Loucy (cell line): ENCODE measurements around the gene TOB1.

Experiments used
- H2AFZ ChIP-seq: fragments of 200-600 bp; sonication (generic); 2 replicates; pipeline ENCODE4 v1.6.0; 2016; ENCODE audit warnings: antibody characterized with exemption, mild to moderate bottlenecking, low read length, moderate library complexity
- H3F3A ChIP-seq: fragments of 200-600 bp; 2 replicates; pipeline ENCODE4 v1.6.0; 2016; ENCODE audit warnings: antibody characterized with exemption, low read depth, mild to moderate bottlenecking
- H3K27me3 ChIP-seq: fragments of 200-600 bp; sonication (generic); 2 replicates; pipeline ENCODE4 v1.6.1; 2014; ENCODE audit warnings: low read length, mild to moderate bottlenecking; ENCODE audit not compliant: insufficient read depth, poor library complexity, severe bottlenecking
- H3K36me3 ChIP-seq: fragments of 200-600 bp; sonication (generic); 2 replicates; pipeline ENCODE4 v1.6.1; 2016; ENCODE audit warnings: low read length; ENCODE audit not compliant: insufficient read depth
- H3K4me1 ChIP-seq: fragments of 200-600 bp; sonication (generic); 2 replicates; pipeline ENCODE4 v1.5.1; 2014; ENCODE audit warnings: low read length, mild to moderate bottlenecking; ENCODE audit not compliant: insufficient read depth, poor library complexity, severe bottlenecking
- H3K4me2 ChIP-seq: fragments of 200-600 bp; sonication (generic); 2 replicates; pipeline ENCODE4 v1.6.0; 2014; ENCODE audit warnings: antibody characterized with exemption, low read length, low read depth, mild to moderate bottlenecking; ENCODE audit not compliant: poor library complexity, severe bottlenecking
- H3K4me3 ChIP-seq: fragments of 200-600 bp; sonication (generic); 2 replicates; pipeline ENCODE4 v1.5.1; 2014; ENCODE audit warnings: low read length, mild to moderate bottlenecking, mixed read lengths; ENCODE audit not compliant: poor library complexity, severe bottlenecking
- H3K79me2 ChIP-seq: fragments of 200-600 bp; sonication (generic); 2 replicates; pipeline ENCODE4 v1.6.1; 2014; ENCODE audit warnings: low read length; ENCODE audit not compliant: insufficient read depth
- H3K9ac ChIP-seq: fragments of 200-600 bp; sonication (generic); 2 replicates; pipeline ENCODE4 v1.6.0; 2014; ENCODE audit warnings: mild to moderate bottlenecking, low read depth, low read length, moderate library complexity; ENCODE audit not compliant: poor library complexity, severe bottlenecking
- H3K9me2 ChIP-seq: fragments of 200-600 bp; sonication (generic); replicated peaks from 2 replicates; pipeline ENCODE4 v1.6.1; 2016; ENCODE audit warnings: low read depth, low read length, mixed read lengths
- H3K9me3 ChIP-seq: fragments of 200-600 bp; sonication (generic); 2 replicates; pipeline ENCODE4 v1.6.1; 2014; ENCODE audit warnings: mild to moderate bottlenecking, antibody characterized with exemption, low read length, low read depth; ENCODE audit not compliant: insufficient read depth
- H4K20me1 ChIP-seq: fragments of 200-600 bp; sonication (generic); 2 replicates; pipeline ENCODE4 v1.6.0; 2014; ENCODE audit warnings: antibody characterized with exemption, low read length, mild to moderate bottlenecking; ENCODE audit not compliant: insufficient read depth, poor library complexity, severe bottlenecking
- CTCF ChIP-seq: fragments of 200-600 bp; sonication (generic); conservative IDR thresholded peaks from 2 replicates; pipeline ENCODE4 v1.5.1; 2014; ENCODE audit warnings: mild to moderate bottlenecking, antibody characterized with exemption, low read length
- EZH2phosphoT487 ChIP-seq: fragments of 200-600 bp; IDR thresholded peaks from 2 replicates; pipeline ENCODE4 v1.6.1; 2018; ENCODE audit warnings: antibody characterized with exemption, mild to moderate bottlenecking, moderate library complexity, borderline replicate concordance

The TOB1 gene

GRCh38 chr17:50889528-50890118 lies 23.5 kb upstream of the TOB1 start:
- no peaks in the 10 kb centered on the region for H3K9me3 ChIP-seq
- H3F3A ChIP-seq = no peaks in the 10 kb centered on the region
- no peaks in the 10 kb centered on the region for H3K79me2 ChIP-seq
- TF ChIP-seq CTCF = no peak
- TF ChIP-seq EZH2phosphoT487 = no peak
- no peaks in the 10 kb centered on the region for H3K4me1 ChIP-seq
- H3K9me2 ChIP-seq = no peaks in the 10 kb centered on the region
- H3K27me3 ChIP-seq = no peaks in the 10 kb centered on the region
- no peaks in the 10 kb centered on the region for H4K20me1 ChIP-seq
- no peak overlapping the region for H3K4me2 ChIP-seq
- H3K9ac ChIP-seq = no peak overlapping the region
- H3K4me3 ChIP-seq = no peak overlapping the region
- H2AFZ ChIP-seq = no peak overlapping the region
- H3K36me3 ChIP-seq = no peaks in the 10 kb centered on the region

- Histone ChIP-seq H3F3A (no peaks in the 10 kb centered on the region), H3K36me3 (no peaks in the 10 kb centered on the region), H3K9me2 (no peaks in the 10 kb centered on the region), H3K4me1 (no peaks in the 10 kb centered on the region), H4K20me1 (no peaks in the 10 kb centered on the region), H3K4me2 (no peak overlapping the region), H3K27me3 (no peaks in the 10 kb centered on the region), H3K79me2 (no peaks in the 10 kb centered on the region), H3K9ac (no peak overlapping the region), H3K4me3 (no peak overlapping the region), H2AFZ (no peak overlapping the region), H3K9me3 (no peaks in the 10 kb centered on the region)
- no peak for TF ChIP-seq CTCF
- TF ChIP-seq EZH2phosphoT487 = no peak
These were observed 21.6 kb upstream of the TOB1 start for GRCh38 chr17:50887705-50888245.

GRCh38 chr17:50884439-50885311 lies 18.5 kb upstream of the TOB1 start:
- TF ChIP-seq CTCF (no peak), EZH2phosphoT487 (no peak)
- no peaks in the 10 kb centered on the region for H4K20me1 ChIP-seq
- H3K27me3 ChIP-seq = no peaks in the 10 kb centered on the region
- H3K4me2 ChIP-seq = no peak overlapping the region
- no peaks in the 10 kb centered on the region for H3K36me3 ChIP-seq
- no peak overlapping the region for H2AFZ ChIP-seq
- H3K4me3 ChIP-seq = no peak overlapping the region
- H3F3A ChIP-seq = no peaks in the 10 kb centered on the region
- H3K4me1 ChIP-seq = no peaks in the 10 kb centered on the region
- H3K9ac ChIP-seq = no peak overlapping the region
- H3K79me2 ChIP-seq = no peaks in the 10 kb centered on the region
- H3K9me3 ChIP-seq = no peaks in the 10 kb centered on the region; the same call in 1 of the 2 replicates
- no peaks in the 10 kb centered on the region for H3K9me2 ChIP-seq
